OCI-LY7 (cell line): ENCODE results near the gene JADE3. TPM values are rescaled to one million over a fixed set of nuclear protein-coding genes. Genes with fewer than 3 reads are reported as not detected.

ENCODE experiments used
- BruUV-seq: library from RNA; stranded (reverse); fragments of 400-500 nt; replicated peaks from 2 replicates; lab custom pipeline; 2021; lab: Mats Ljungman, UMichigan
- CTCF ChIA-PET: fragments of 300-600 bp; sonication (Branson Sonifier 250); formaldehyde crosslinking; loops from one replicate; lab custom pipeline; 2022; ENCODE audit warnings: antibody characterized with exemption; ENCODE audit not compliant: unreplicated experiment; lab: Charles Lee
- POLR2A ChIA-PET: fragments of 300-600 bp; sonication (Branson Sonifier 250); formaldehyde crosslinking; loops from one replicate; lab custom pipeline; 2022; ENCODE audit warnings: antibody characterized with exemption; lab: Charles Lee
- DNase-seq: peaks from one replicate; pipeline ENCODE4 v3.0.0-alpha.2; 2015; ENCODE audit warnings: low spot score
- H2AFZ ChIP-seq: fragments of 200-600 bp; sonication (generic), shearing (Covaris generic); 2 replicates; pipeline ENCODE4 v1.6.1; 2014; ENCODE audit warnings: mild to moderate bottlenecking, antibody characterized with exemption, low read length, moderate library complexity
- H3K27ac ChIP-seq: fragments of 200-600 bp; sonication (generic); 2 replicates; pipeline ENCODE4 v1.5.1; 2014; ENCODE audit warnings: mixed run types, low read depth, mild to moderate bottlenecking, moderate library complexity, low read length, inconsistent platforms; ENCODE audit not compliant: poor library complexity, severe bottlenecking
- H3K36me3 ChIP-seq: fragments of 200-600 bp; sonication (generic); 2 replicates; pipeline ENCODE4 v1.6.1; 2014; ENCODE audit warnings: mild to moderate bottlenecking, antibody characterized with exemption, low read length, moderate library complexity, mixed read lengths; ENCODE audit not compliant: insufficient read depth
- H3K4me1 ChIP-seq: fragments of 200-600 bp; sonication (generic); 2 replicates; pipeline ENCODE4 v1.5.1; 2014; ENCODE audit warnings: mild to moderate bottlenecking, low read length; ENCODE audit not compliant: insufficient read depth, poor library complexity, severe bottlenecking
- H3K4me2 ChIP-seq: fragments of 200-600 bp; sonication (generic); 2 replicates; pipeline ENCODE4 v1.6.1; 2014; ENCODE audit warnings: mild to moderate bottlenecking, low read length
- H3K4me3 ChIP-seq: fragments of 200-600 bp; sonication (generic); 2 replicates; pipeline ENCODE4 v1.5.1; 2014; ENCODE audit warnings: mild to moderate bottlenecking, low read depth, low read length; ENCODE audit not compliant: poor library complexity, severe bottlenecking
- H3K79me2 ChIP-seq: fragments of 200-600 bp; sonication (generic); 2 replicates; pipeline ENCODE4 v1.6.1; 2016; ENCODE audit warnings: low read depth, mild to moderate bottlenecking, low read length, moderate library complexity, mixed read lengths; ENCODE audit not compliant: insufficient read depth
- H3K9me2 ChIP-seq: fragments of 200-600 bp; sonication (generic); 2 replicates; pipeline ENCODE4 v1.6.1; 2016; ENCODE audit warnings: mild to moderate bottlenecking, low read length, mixed read lengths; ENCODE audit not compliant: insufficient read depth
- H3K9me3 ChIP-seq: fragments of 200-600 bp; sonication (generic); 2 replicates; pipeline ENCODE4 v1.6.1; 2014; ENCODE audit warnings: mild to moderate bottlenecking, mixed run types, low read length, mixed read lengths
- H4K20me1 ChIP-seq: fragments of 200-600 bp; sonication (generic); 2 replicates; pipeline ENCODE4 v1.6.1; 2014; ENCODE audit warnings: mild to moderate bottlenecking, antibody characterized with exemption, low read length, moderate library complexity, mixed read lengths; ENCODE audit not compliant: insufficient read depth
- CTCF ChIP-seq: fragments of 200-600 bp; sonication (generic); conservative IDR thresholded peaks from 2 replicates; pipeline ENCODE4 v1.5.1; 2014; ENCODE audit warnings: mild to moderate bottlenecking, antibody characterized with exemption, low read length, moderate library complexity, mixed read lengths
- EZH2phosphoT487 ChIP-seq: fragments of 200-600 bp; sonication (generic); IDR thresholded peaks from 2 replicates; pipeline ENCODE4 v1.6.1; 2018; ENCODE audit warnings: low read depth, borderline replicate concordance, mild to moderate bottlenecking, mixed run types, antibody characterized with exemption, low read length, moderate library complexity, mixed read lengths
- intact Hi-C: fragments of 100-400 bp; cut with micrococcal nuclease; formaldehyde crosslinking; loops from one replicate; pipeline ENCODE4 v1.10.0; 2022; ENCODE audit not compliant: unreplicated experiment
- total RNA-seq, 2 experiments: library from RNA; depleted of rRNA in 1 of 2; stranded (reverse); fragments of >200 nt in 1 of 2; shearing (Covaris generic) in 1 of 2; gene quantifications; 2 replicates each; pipeline ENCODE4 v1.2.3, GENCODE V29; 2014 to 2022

JADE3 gene
- total RNA-seq, 2 experiments from 2014 or later = 6.1 to 10.7 TPM

- TF ChIP-seq EZH2phosphoT487 (no peak), CTCF (no peak)
- Histone ChIP-seq H3K36me3 (no peaks in the 10 kb centered on the region), H3K4me2 (no peak overlapping the region), H3K9me2 (no peaks in the 10 kb centered on the region), H3K27ac (no peak overlapping the region), H2AFZ (no peak overlapping the region), H4K20me1 (no peaks in the 10 kb centered on the region), H3K9me3 (no peaks in the 10 kb centered on the region), H3K4me1 (no peaks in the 10 kb centered on the region), H3K79me2 (no peaks in the 10 kb centered on the region), H3K4me3 (no peak overlapping the region)
- ChIA-PET POLR2A (no interaction called here), CTCF (no interaction called here)
- intact Hi-C loops = no loop called here
- BruUV-seq = no TSS peak
- DNase-seq = no peak
Observed at GRCh38 chrX:47068720-47069119, 156.5 kb downstream of the JADE3 start.

GRCh38 chrX:47078129-47079043 lies 166.2 kb downstream of the JADE3 start, which contains the start of gene RGN:
Gene RGN (plus strand): TSS chrX:47078443. CDS start chrX:47081145, 2,702 bp downstream.
- intact Hi-C loops = no loop called here
- Histone ChIP-seq H3K4me3 (no peak within 1 kb of the TSS), H3K27ac (no peak within 1 kb of the TSS), H4K20me1 (no peaks in the 10 kb centered on the region), H3K36me3 (no peaks in the 10 kb centered on the region), H3K9me2 (no peaks in the 10 kb centered on the region), H2AFZ (no peak within 1 kb of the TSS), H3K79me2 (no peaks in the 10 kb centered on the region), H3K9me3 (no peaks in the 10 kb centered on the region), H3K4me1 (no peaks in the 10 kb centered on the region), H3K4me2 (no peak within 1 kb of the TSS)
- POLR2A ChIA-PET = no interaction called here
- no peak for DNase-seq
- no TSS peak for BruUV-seq
- no peak for TF ChIP-seq CTCF
- no peak for TF ChIP-seq EZH2phosphoT487
- CTCF ChIA-PET = no interaction called here
